Ishikawa (cell line): ENCODE measurements around the gene C10orf62.
A peak's percentile ranks its signal among the peaks of the same experiment; 100 is the strongest.

Experiments used
- CEBPB ChIP-seq: IDR thresholded peaks from 2 replicates; pipeline ENCODE4 v1.6.1; 2012
- EGR1 ChIP-seq: IDR thresholded peaks from 2 replicates; pipeline ENCODE4 v1.6.1; 2012
- EP300 ChIP-seq: IDR thresholded peaks from 2 replicates; pipeline ENCODE4 v1.6.1; 2012; ENCODE audit warnings: borderline replicate concordance
- RAD21 ChIP-seq: IDR thresholded peaks from 2 replicates; pipeline ENCODE4 v1.6.1; 2012; ENCODE audit warnings: low read depth
- REST ChIP-seq: IDR thresholded peaks from 2 replicates; pipeline ENCODE4 v1.6.1; 2012; ENCODE audit warnings: low read depth, mild to moderate bottlenecking
- TAF1 ChIP-seq: IDR thresholded peaks from 2 replicates; pipeline ENCODE4 v1.6.1; 2012; ENCODE audit warnings: low read depth, mild to moderate bottlenecking
- TCF12 ChIP-seq: IDR thresholded peaks from 2 replicates; pipeline ENCODE4 v1.6.1; 2012; ENCODE audit warnings: low read depth
- TEAD4 ChIP-seq: IDR thresholded peaks from 2 replicates; pipeline ENCODE4 v1.6.1; 2012
- YY1 ChIP-seq: IDR thresholded peaks from 2 replicates; pipeline ENCODE4 v1.6.1; 2012; ENCODE audit warnings: low read depth
- TF ChIP-seq, protein P1 (sequence below): IDR thresholded peaks from 2 replicates; pipeline ENCODE4 v1.6.1; 2012

DNA sequence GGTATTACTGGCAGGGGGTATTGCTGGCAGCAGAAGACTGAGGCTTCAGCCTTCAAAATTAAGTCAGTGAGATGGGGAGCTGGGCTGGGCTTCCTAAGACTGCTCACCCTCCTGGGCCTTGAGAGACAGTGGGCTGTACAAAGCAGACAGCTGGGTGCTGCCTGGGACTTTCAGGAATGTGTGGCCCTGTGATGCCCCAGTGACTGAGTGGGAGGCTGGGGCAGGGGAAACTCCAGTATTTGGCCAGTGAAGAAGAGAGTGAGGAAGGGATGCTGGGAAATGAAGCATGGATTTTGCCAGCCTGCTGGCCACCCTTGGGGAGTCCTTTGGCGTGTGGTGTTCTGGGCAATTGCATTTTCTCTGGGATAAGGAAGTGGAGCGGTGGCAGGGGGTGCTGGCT, 16.5 kb upstream of the C10orf62 start:
- TF ChIP-seq TCF12 (no peak), TAF1 (no peak), TEAD4 (0 out of 2 replicates have a peak, but pooled peaks have one; percentile 13), CEBPB (no peak), REST (no peak), EGR1 (0 out of 2 replicates have a peak, but pooled peaks have one; percentile 6), YY1 (no peak), RAD21 (no peak), EP300 (no peak)
- TF ChIP-seq, protein P1, sequence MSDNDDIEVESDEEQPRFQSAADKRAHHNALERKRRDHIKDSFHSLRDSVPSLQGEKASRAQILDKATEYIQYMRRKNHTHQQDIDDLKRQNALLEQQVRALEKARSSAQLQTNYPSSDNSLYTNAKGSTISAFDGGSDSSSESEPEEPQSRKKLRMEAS = no peak
